Mucosa of stomach (tissue), 1 donor: ENCODE data around the gene TFAP2A.

Experiments
- H3K27me3 ChIP-seq: one replicate; pipeline ENCODE4 v1.7.0; 2013; ENCODE audit warnings: mild to moderate bottlenecking, low read length; ENCODE audit not compliant: control insufficient read depth, insufficient read depth
- H3K36me3 ChIP-seq: one replicate; pipeline ENCODE4 v1.7.0; 2013; ENCODE audit warnings: low read length; ENCODE audit not compliant: control insufficient read depth, insufficient read depth
- H3K4me1 ChIP-seq: one replicate; pipeline ENCODE4 v1.7.0; 2013; ENCODE audit warnings: mild to moderate bottlenecking, low read length; ENCODE audit not compliant: control insufficient read depth, insufficient read depth
- H3K4me3 ChIP-seq: one replicate; pipeline ENCODE4 v1.7.0; 2013; ENCODE audit warnings: low read length
- H3K9ac ChIP-seq: one replicate; pipeline ENCODE4 v1.7.0; 2013; ENCODE audit warnings: mild to moderate bottlenecking, low read length, moderate library complexity
- H3K9me3 ChIP-seq: one replicate; pipeline ENCODE4 v1.7.0; 2013; ENCODE audit warnings: mild to moderate bottlenecking, low read length, moderate library complexity; ENCODE audit not compliant: control insufficient read depth
- donor health status: Pancreatic carcinoma.

Gene TFAP2A

DNA sequence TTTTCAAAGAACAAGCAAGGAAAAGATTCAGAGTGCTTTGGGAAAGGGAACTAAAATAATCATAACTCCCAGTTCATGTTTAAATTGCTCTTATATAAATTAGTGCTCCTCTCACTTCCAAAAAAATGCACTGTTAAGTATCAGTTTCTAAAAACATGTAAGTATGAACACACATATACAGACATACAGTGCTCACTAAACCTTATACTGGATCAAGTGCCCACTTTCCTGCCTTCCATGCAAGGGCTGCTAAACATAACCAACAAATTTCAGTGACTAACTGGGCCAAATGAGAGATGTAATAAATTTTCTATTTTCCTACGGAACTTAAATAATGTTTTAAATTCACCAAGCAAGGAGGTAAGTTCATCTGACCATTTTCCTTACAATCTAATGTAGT, 6.4 kb downstream of the TFAP2A start:
- Histone ChIP-seq H3K4me3 (no peak overlapping the region), H3K9ac (no peak overlapping the region), H3K4me1 (peaks cover 16% of the 10 kb centered on the region), H3K36me3 (no peaks in the 10 kb centered on the region), H3K9me3 (no peaks in the 10 kb centered on the region), H3K27me3 (peaks cover 80% of the 10 kb centered on the region)

DNA sequence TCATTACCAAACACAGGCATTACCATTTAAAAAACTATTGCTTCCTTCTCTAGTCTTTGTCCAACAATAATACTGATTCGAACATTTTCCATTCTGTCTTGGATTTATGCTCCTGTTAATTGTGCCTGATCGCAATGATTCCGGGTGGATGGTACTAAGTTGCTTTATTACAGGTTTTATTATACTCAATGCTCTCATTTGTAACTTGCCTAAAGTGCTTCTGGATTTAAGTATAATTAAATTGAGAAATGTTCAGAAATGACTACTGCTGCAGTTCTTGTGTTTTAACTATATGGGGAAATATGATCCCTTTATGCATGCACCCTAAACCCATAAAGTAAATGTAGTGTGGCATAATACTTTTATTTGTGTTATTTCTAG, 7.2 kb downstream of the TFAP2A start:
- Histone ChIP-seq H3K9me3 (no peaks in the 10 kb centered on the region), H3K36me3 (no peaks in the 10 kb centered on the region), H3K9ac (no peak overlapping the region), H3K4me1 (peaks cover 12% of the 10 kb centered on the region), H3K4me3 (no peak overlapping the region), H3K27me3 (peaks cover 75% of the 10 kb centered on the region)

DNA sequence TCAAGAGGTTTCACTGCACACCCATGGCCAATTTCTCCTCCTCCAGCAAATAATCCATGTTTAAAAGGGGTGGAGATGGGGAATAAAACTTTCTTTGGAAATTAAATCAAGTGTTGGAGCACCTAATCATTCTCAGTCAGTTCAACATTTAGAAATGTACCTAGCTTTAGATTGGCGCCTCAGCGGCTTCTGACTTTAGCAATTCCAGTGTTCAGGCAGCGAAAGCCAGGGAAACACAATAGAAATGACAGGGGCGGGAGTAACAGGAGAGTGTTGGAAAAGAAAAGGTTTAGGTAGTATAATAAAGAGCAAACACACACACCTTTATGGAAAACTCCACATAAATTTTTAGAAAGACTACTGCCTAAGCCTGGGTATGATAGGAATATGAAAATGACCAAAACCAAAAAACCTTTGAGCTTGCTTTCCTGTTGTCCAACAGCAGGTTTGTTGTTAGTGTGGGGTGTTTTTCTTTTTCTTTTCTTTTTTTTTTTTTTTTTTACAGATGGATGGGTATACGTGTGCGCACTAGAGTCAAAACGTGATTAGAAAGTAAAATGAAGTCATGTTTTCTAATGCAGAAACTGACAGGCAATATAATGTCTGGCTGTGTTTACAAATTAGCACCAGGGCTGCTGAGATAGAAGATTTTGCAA, 7.7 kb downstream of the TFAP2A start:
- peaks cover 12% of the 10 kb centered on the region for H3K4me1 ChIP-seq
- no peak overlapping the region for H3K9ac ChIP-seq
- H3K4me3 ChIP-seq = no peak overlapping the region
- no peaks in the 10 kb centered on the region for H3K36me3 ChIP-seq
- no peaks in the 10 kb centered on the region for H3K9me3 ChIP-seq
- H3K27me3 ChIP-seq = peaks cover 77% of the 10 kb centered on the region

DNA sequence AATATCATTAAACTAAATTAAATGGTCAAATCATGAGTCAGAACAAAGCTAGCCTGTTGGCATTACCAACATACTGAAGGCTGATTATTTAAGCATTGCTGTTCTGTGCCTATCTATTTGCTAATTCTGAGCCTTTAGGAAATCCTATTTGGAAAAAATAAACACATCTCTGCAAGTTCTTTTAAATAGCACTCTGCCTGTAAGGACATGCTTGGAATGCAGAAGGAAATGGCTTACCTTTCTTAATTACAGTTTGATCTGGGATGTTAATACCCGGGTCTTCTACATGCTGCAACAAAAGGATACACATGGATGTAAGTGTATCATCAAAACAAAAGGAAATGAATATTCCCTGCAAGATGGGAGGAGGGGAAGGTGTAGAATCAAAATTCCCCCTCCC, 8.3 kb downstream of the TFAP2A start:
- Histone ChIP-seq H3K36me3 (no peaks in the 10 kb centered on the region), H3K9ac (no peak overlapping the region), H3K9me3 (no peaks in the 10 kb centered on the region), H3K27me3 (peaks cover 77% of the 10 kb centered on the region), H3K4me1 (peaks cover 12% of the 10 kb centered on the region), H3K4me3 (no peak overlapping the region)

DNA sequence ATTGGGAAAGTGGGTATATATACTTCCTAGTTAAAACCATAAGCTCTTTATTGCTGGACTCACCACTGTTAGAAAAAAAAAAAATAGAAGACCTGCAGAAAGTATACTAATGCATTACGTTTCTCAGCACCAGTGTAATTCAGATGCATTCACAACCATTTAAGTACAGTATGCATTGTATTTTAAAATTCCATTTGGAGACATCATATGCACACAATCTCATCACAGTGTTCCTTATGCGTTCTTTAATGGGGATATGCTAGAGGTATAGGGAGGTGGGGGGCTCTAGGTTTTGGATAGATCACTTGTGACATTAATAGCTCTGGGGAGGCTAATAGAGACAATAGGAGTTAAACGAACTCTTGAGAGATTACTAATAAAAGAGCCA, 9.4 kb downstream of the TFAP2A start:
- H3K9me3 ChIP-seq = no peaks in the 10 kb centered on the region
- H3K4me1 ChIP-seq = peaks cover 12% of the 10 kb centered on the region
- H3K4me3 ChIP-seq = no peak overlapping the region
- H3K27me3 ChIP-seq = peaks cover 67% of the 10 kb centered on the region
- no peak overlapping the region for H3K9ac ChIP-seq
- H3K36me3 ChIP-seq = no peaks in the 10 kb centered on the region

DNA sequence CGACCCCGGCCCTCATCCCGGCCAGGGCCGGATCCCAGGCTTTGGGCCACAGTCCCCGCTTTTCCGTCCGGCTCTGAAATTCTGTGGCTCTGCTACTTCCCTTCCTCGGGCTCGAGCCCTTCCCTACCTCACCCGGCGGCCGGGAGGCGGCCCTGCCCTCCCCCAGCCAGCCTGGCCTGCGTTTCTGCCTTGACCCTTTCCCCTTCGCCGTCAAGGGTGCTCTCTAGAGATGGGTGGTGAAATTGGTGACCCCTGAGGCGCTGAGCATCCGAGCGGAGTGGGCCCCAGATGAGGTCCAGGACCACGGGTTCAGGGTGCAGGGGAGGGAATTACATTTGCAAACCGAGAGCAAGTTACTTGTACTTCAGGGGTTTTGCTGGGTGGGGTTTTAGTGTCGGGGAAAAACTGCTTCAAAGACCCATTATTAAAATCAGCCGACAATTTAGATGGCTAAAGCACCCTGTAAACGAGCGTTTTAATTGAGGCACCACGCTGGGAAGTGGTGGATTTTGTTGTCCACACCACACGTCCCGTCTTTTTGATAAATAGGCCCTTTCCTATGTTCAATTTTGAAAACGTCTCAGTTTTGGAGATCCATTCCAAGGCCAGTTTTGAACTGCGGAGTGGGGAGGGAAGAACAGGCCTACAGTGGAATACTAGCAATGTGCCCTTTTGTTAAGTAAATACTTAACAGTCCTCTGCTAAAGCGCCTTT, 9.9 kb downstream of the TFAP2A start:
- H3K4me3 ChIP-seq = no peak overlapping the region
- H3K36me3 ChIP-seq = no peaks in the 10 kb centered on the region
- H3K4me1 ChIP-seq = peaks cover 12% of the 10 kb centered on the region
- peaks cover 67% of the 10 kb centered on the region for H3K27me3 ChIP-seq
- no peaks in the 10 kb centered on the region for H3K9me3 ChIP-seq
- no peak overlapping the region for H3K9ac ChIP-seq

DNA sequence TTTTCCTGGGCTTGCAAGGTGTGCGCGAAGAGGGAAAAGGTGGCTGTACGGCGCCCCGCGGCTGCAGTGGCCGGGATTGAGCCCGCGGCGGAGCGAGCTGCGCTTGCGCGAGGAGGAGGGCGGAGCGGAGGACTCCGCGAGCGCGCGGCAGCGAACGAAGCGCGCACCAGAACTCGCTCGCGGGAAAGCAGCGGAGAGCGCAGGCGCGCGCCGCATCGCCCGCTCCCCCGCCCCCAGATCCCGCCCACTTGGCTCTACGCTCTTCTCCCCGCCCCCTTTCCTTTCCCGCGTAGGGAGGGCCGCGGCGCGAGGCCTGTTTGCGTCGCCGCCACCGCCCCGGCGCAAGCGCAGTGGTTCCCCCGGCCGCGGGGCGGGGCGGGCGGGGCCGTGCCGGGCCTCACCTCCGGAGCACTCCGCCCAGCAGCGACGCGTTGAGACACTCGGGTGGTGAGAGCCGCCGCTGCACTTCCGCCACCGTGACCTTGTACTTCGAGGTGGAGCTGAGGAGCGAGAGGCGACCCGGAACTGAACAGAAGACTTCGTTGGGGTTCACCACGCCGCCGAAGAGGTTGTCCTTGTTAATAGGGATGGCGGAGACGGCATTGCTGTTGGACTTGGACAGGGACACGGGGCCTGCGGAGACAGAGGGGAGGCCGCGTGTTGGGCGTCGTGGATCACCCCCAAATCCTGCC, 10.6 kb downstream of the TFAP2A start:
- Histone ChIP-seq H3K9ac (peak overlapping the region; percentile 42), H3K4me3 (peak overlapping the region; percentile 57), H3K9me3 (no peaks in the 10 kb centered on the region), H3K36me3 (no peaks in the 10 kb centered on the region), H3K4me1 (peaks cover 12% of the 10 kb centered on the region), H3K27me3 (peaks cover 65% of the 10 kb centered on the region)

DNA sequence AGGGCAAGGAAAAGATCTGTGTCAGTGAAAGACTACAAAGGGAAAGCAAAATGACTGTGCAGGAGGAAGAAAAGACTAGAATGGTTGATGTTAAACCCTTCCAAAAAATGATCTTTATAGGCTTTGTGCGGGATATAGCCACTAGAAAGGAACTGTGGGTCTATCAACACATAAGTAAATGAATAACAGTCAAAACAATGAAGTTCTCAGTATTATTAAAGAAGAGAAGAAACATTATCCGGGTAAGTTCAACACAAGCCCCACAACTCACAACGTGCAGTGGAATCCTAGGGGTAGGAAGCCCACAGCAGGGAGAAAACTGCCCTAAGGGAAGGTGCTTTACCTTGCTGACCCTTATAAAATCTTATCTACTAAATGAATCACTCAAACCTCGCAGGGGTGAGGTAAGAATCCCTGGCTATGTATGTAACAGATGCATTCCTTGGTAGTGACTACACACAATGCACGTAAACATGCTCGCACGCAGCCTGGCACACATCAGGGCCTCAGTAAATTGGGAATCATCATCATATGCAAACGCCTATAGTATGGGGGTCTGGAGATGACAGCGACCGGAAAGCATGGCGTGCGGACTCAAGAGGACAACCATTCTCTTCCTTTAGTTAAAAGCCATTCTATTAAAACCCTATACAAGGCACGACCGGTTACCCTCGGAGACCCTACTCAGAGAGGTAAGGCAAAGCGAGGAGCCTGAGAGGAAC, 11.3 kb downstream of the TFAP2A start:
- peak overlapping the region; percentile 42 for H3K9ac ChIP-seq

DNA sequence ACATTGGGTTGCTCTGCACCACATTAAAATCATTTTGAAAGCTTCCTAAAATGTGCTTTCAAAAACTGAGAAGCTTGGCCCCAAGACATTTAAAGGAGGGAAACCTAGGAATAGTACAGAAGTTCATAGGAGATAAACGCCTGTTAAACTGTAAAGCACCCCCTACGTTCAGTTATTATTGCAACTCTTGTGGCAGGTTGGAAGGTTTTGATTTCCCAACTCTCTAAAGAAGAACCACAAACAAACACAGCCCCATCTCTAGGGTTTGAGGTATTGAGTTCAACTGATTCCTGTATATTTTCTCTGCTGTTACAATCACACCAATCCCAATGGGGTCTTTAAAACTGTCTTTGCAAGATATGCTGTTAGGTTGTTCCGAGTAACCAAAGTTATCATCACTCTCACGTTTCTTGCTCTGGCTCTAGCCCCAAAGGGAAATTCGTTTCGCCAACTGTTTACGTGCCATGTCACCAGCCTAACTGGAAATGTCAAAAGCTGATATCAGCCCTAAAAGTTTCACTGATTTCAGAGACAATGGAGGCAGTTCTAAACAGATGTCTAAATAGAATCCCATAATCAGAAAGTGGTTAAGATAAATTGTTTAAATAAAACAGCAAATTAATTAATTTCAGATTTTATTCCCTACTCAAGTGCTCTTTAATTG, 12.1 kb downstream of the TFAP2A start:
- Histone ChIP-seq H3K9ac (no peak overlapping the region), H3K9me3 (no peaks in the 10 kb centered on the region), H3K4me1 (peaks cover 12% of the 10 kb centered on the region), H3K27me3 (peaks cover 62% of the 10 kb centered on the region), H3K4me3 (no peak overlapping the region), H3K36me3 (no peaks in the 10 kb centered on the region)

More for the DNA sequence above, 11.3 kb downstream of the TFAP2A start:
- peak overlapping the region; percentile 57 for H3K4me3 ChIP-seq
- peaks cover 66% of the 10 kb centered on the region for H3K27me3 ChIP-seq
- no peaks in the 10 kb centered on the region for H3K9me3 ChIP-seq
- peaks cover 12% of the 10 kb centered on the region for H3K4me1 ChIP-seq
- no peaks in the 10 kb centered on the region for H3K36me3 ChIP-seq

DNA sequence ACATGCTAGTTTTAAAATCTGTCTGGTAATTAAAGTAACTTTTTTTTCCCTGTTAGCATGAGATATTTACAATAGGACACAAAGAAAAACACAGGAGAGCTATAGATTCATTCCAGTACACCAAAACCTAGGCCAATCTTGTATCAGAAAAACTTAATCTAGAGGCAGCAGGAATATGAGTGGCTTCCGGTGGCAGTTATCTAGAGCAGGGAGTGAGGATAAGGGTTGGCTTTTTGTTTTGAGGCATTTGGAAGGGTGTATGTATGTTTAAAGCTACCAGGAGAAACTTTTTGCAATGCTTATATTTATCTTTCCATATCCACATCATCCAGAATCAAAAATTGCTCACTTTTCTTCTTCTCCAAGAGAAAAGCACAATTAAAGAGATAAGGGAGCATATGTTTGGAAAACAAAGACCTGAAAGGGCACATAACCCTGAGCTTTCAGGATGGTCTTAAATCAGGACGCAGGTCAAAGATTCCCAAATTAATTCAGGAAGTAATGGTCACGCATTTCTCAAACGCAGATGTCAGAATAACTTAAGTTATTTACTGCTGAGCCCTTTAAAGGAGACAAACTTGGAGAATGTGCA, 13.1 kb downstream of the TFAP2A start:
- no peaks in the 10 kb centered on the region for H3K9me3 ChIP-seq
- H3K27me3 ChIP-seq = peaks cover 56% of the 10 kb centered on the region
- no peak overlapping the region for H3K9ac ChIP-seq
- H3K4me3 ChIP-seq = no peak overlapping the region
- H3K4me1 ChIP-seq = peaks cover 12% of the 10 kb centered on the region
- H3K36me3 ChIP-seq = no peaks in the 10 kb centered on the region

DNA sequence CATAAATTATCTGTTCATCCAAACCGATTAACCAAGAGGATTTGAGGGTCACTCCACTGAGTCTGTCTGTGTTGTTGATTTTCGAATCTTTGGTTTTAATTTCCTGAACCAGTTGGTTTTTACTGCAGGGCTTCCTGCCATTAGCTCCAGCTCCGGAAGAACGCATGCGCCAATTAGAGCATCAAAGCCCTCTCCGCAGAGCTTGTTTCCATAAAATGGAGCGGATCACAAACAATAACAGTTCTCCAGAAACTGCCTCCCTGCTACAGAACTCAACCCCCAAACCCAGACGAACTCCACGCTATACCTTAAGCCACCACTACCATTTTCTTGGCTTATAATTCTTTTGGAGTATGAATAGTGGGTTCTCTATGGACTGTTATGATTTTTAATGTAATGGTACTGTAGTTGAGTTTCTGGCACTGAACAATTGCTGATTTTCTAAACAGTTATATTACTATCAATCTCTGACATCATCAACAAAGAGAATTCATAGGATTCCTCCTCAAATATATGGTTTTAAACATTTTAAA, 13.8 kb downstream of the TFAP2A start:
- peaks cover 12% of the 10 kb centered on the region for H3K4me1 ChIP-seq
- H3K4me3 ChIP-seq = no peak overlapping the region
- H3K27me3 ChIP-seq = peaks cover 57% of the 10 kb centered on the region
- no peak overlapping the region for H3K9ac ChIP-seq
- no peaks in the 10 kb centered on the region for H3K9me3 ChIP-seq
- H3K36me3 ChIP-seq = no peaks in the 10 kb centered on the region
